ENCODE results near the gene TMEM156.
"Not testable (repeated sequence)": the region's sequence is repeated elsewhere in the genome, so short reads cannot be mapped to it uniquely, and the experiment has no call there.

Gene TMEM156

GRCh38 chr4:38957261-38957815 lies 74.9 kb downstream of the TMEM156 start:
- DNase-seq (ENCODE audit: low spot score): no peak

DNA sequence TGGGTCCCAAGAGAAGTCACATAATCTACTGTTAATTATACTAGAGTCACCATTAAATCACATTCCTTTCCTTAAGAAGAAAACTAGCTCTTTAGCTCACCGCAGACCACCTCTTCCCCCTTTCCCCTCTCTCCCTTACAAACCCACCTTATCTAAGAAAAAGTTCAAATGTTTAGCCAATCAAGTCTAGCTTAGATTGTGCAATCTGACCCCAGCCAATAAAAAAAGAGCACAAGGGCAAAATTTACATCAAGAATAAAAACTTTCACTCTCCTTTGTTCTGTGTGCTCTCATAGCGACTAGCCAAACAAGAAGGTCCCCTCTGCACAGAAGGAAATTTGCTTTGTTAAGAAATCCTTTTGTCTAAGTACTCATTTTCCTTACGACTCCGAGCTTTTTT lies 76.3 kb downstream of the TMEM156 start:
- DNase-seq (ENCODE audit: low spot score): no peak

DNA sequence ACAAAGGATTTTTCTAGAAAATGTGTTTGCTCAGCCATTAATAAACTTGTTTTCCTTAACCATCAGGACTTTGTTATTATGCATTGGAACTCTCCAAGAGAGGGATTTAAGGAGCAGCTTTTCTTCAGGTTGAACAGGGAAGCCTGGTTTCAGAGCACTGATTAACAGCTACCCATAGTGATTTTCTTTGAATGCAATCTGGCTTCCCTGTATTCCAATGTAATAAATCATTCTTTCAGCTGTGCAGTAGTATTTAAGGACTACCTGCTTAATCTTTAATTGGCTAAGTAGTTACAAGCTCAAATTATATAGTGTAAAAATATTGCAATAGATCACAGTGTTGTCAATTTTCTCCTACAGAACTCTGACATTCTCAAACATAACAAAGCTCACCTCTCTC lies 77.5 kb downstream of the TMEM156 start:
- DNase-seq (ENCODE audit: low spot score): no peak

- DNase-seq (ENCODE audit: low spot score): no peak
Observed at GRCh38 chr4:38952017-38952416, 80.2 kb downstream of the TMEM156 start.

DNA sequence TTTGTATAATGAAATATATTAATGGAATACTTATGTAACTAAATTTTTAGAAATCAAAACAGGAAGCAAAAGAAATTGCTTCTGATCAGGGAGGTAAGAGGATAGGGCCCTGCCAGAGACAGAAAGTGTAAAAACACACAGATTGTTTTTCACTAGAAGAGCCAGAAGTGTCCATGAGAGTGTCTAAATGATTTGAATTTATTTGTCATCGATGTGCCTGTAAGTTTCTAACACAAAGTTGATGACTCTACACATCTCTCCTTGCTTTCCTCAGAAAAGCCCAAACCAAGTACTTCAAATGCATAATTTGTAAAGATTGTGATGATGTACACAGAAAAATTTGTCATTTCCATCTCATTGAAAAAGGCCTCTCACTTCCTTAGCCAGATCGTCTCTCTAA lies 80.6 kb downstream of the TMEM156 start:
- DNase-seq (ENCODE audit: low spot score): no peak

DNA sequence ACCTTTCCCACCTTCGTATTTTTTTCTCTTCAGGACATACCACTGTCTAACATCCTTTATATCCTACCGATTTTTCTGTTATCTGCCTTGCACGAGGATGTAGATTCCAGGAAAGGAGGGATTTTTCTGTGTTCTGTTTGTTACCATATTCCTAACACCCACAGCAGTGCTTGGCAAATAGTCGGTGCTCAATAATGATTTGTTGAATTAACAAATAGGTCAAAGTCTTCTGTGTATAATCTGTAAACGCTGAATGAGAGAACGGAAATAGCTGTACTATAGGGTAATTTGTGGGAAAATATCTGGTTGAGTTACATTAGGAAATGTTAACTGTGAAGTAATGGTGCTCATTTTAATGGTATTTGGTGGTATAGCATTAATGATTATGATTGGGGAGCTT lies 81.5 kb downstream of the TMEM156 start:
- no peak for DNase-seq (ENCODE audit: low spot score)

DNA sequence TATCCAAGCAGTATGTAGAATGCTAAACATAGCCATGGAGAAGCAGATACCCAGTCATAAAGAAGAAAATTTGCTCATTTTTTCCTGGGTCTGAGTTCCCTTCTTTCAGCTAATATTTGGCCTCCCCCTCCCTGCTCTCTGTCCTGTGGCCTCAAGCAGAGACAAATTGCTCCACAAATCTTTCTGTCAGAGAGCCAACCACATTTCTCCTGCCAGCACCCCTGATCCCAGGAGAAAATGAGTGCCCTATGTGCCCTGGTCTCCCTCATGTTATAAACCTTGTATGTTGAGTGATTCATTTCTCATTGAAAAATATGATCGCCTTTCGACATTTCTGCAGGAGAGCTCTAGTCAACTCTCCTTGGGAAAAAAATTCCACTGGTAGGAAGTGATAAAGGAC lies 82.0 kb downstream of the TMEM156 start:
- no peak for DNase-seq (ENCODE audit: low spot score)

DNA sequence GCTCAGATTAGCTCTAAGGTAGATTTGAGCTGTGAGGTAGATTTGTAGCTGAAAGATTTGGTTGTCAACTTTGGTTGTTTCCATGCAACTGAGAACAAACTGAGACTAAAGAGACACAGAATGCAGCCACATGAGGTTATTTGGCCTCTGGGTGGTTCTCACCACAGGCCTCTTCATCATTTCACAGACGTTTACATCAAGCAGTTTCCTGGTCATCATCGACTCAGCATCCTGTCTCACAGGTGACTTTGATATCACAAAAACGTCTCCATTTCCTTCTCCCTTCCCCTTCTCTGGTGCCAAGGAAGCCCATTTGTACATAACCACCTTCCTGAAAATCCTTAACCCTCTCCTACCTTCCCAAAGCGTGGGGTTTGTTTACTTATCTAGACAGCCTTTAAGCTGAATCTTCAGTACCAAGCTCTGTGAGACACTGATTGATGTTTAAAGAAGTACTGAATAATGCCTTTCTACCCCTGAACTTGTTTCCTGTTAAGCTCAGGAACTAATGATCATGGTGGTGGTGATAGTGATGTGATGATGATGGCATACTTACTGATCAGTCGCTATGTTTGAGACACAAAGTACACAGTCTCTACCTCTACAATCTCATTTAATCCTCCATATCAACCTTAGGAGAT lies 82.7 kb downstream of the TMEM156 start:
- DNase-seq (ENCODE audit: low spot score): no peak

DNA sequence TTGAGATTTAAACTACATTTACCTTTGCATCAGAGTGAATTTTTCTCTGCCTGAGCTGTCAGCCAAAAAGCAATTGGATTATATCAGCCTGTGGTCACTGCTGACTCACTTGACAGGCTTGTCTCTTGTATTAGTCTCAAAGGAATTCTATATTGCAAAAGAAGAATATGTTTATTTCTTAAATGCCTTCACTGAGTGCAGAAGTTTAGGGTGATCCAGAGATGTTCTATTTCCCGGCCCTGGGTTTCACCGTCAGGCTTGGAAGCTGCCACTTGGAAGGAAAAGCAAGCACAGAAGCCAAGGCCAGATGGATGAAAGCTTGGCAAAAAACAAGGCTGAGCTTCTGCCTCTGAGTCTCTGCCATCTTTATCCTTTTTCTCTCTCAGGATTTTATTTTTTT lies 83.7 kb downstream of the TMEM156 start:
- peak; percentile 70 for DNase-seq (ENCODE audit: low spot score)

DNA sequence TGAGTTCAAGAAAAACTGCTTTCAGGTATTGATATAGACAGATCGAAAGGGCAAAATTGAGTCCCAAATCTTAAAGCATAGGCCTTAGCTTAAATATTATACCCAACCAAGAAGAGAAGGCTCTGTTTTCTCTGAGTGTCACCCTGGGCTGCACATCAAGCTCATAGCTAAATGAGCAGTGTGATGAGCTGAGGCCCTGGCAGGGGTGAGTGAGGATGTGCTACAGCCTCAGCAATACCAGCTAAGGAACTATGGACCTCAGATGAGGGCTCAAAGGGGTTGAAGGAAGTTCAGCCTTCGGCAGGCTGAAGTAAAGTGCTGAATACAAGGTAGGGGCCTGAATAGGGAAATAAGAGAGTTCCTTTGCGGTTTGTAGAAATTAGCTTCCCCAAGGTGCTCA lies 85.3 kb downstream of the TMEM156 start:
- DNase-seq (ENCODE audit: low spot score): no peak

GRCh38 chr4:38944440-38944839 lies 87.8 kb downstream of the TMEM156 start:
- no peak for DNase-seq (ENCODE audit: low spot score)

- DNase-seq (ENCODE audit: low spot score): no peak
Observed at GRCh38 chr4:38943343-38943742, 88.9 kb downstream of the TMEM156 start.

DNA sequence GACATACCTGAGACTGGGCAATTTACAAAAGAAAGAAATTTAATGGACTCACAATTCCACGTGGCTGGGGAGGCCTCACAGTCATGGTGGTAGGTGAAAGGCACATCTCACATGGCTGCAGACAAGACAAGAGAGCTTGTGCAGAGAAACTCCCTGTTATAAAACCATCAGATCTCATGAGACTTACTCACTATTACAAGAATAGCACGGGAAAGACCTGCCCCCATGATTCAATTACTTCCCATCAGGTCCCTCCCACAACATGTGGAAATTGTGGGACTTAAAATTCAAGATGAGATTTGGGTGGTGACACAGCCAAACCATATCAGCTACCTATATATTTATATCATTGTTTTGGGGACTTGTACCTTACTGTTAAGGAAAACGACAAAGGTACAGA lies 90.3 kb downstream of the TMEM156 start:
- not testable (repeated sequence) for DNase-seq (ENCODE audit: low spot score)

- DNase-seq (ENCODE audit: low spot score): no peak
Observed at GRCh38 chr4:38940476-38940875, 91.7 kb downstream of the TMEM156 start.

DNA sequence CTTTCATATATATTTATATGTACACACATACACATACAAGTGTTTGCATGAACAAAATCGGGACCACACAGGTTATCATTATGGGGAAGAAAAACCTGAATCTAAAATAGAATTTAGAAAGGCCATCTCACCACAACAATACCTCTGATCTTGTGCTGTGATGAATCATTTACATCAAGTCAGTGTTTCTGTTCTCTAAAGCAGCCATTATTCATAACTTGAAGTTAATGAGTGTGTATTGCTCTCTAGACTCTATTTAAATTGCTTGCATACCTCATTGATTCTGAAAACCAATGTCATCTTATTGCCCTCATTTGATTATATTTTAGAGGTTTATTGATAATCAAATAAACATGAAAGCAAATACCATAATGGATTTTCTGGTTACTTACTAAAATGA lies 93.0 kb downstream of the TMEM156 start:
- no peak for DNase-seq (ENCODE audit: low spot score)

- DNase-seq (ENCODE audit: low spot score): no peak
Observed at GRCh38 chr4:38935391-38936073, 96.7 kb downstream of the TMEM156 start.

GRCh38 chr4:38931125-38931524 lies 101.1 kb downstream of the TMEM156 start:
- DNase-seq (ENCODE audit: low spot score): no peak

- DNase-seq (ENCODE audit: low spot score): no peak
Observed at GRCh38 chr4:38930707-38931106, 101.5 kb downstream of the TMEM156 start.

- no peak for DNase-seq (ENCODE audit: low spot score)
Observed at GRCh38 chr4:38930204-38930603, 102.0 kb downstream of the TMEM156 start.

GRCh38 chr4:38928974-38929373 lies 103.2 kb downstream of the TMEM156 start:
- DNase-seq (ENCODE audit: low spot score): no peak

DNA sequence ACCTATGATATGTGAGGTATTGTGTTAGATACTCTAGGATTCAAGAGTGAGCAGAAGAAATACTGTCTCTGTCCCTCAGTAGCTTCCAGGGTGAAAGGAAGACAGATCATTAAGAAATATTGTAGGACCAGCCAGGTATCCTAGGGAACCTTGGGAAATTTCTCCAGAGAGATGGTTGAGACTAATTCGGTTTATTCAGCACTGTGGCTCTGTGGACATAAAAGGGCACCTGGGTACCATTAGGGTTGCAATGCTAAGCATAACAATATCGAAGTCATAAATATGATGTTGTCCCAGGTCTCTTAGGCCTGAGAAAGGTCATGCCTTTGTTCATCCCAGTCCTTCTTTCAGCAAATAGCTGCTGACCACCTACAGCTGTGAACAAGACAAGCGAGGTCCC lies 103.6 kb downstream of the TMEM156 start:
- DNase-seq (ENCODE audit: low spot score): no peak

- DNase-seq (ENCODE audit: low spot score): no peak
Observed at GRCh38 chr4:38926896-38927295, 105.3 kb downstream of the TMEM156 start.

DNA sequence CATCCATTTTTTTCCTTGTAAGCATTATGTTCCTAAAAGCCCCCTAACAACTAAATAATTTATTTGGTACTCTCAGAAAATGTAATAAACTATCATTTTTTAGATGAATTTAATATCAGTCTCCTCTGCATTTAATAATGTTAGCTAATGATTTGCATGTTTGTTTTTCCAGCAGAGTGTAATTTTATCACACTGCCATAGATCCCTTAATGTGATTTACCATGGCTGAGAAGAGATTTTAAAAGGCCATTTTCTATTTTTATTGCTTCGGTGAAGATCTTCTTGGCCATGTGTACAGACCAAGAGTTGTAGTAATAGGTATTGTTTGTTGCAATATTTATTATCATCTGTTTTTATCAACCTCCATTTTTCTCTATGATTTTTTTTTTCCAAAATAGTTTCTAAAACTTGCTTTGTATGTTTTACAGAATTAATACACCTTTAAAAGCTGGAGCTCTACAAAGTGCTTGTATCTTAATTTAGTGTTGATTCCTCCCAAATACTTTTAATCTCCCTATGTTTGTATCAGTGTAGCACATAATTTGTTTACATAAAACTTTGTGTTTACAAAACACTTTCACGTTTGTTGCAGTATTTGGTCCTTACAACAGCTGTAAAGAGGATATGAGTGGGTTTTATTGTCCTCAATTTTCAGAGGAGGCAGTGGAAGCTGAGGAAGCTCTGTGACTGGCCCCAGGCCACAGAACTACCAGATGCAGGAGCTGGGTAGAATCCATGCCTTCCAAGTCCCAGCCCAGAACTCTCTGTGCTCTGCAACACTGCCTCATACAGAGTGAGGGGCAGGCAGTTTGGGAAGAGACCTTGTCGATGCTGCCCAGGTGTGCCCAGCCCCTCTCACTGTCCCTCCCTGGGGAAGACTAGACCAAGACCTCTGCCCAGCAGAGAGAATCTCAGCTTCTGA lies 106.5 kb downstream of the TMEM156 start:
- peak; percentile 70 for DNase-seq (ENCODE audit: low spot score)

Data from Ammon's horn (tissue), 1 donor.